Sigmoid colon (tissue), 7 donors: ENCODE results near the gene SSR1. TPM values are rescaled to one million over a fixed set of nuclear protein-coding genes. Genes with fewer than 3 reads are reported as not detected.

ENCODE experiments used
- DNase-seq: peaks from one replicate; pipeline ENCODE4 v3.0.0-alpha.2; 2019
- H3K27ac ChIP-seq, 4 donors: fragments of 200-600 bp; sonication (generic); one replicate each; pipeline ENCODE4 v1.5.1; 2016 to 2019; ENCODE audit warnings: mild to moderate bottlenecking in 1 of 4
- H3K27me3 ChIP-seq, 3 donors: fragments of 200-600 bp; sonication (generic); one replicate each; pipeline ENCODE4 v1.5.1; 2019; ENCODE audit warnings: mild to moderate bottlenecking in 1 of 3
- H3K36me3 ChIP-seq, 4 donors: fragments of 200-600 bp; sonication (generic); one replicate each; pipeline ENCODE4 v1.5.1; 2016 to 2019
- H3K4me1 ChIP-seq, 4 donors: fragments of 200-600 bp; sonication (generic); one replicate each; pipeline ENCODE4 v1.5.1; 2017 to 2019
- H3K4me3 ChIP-seq, 4 donors: fragments of 200-600 bp; sonication (generic); one replicate each; pipeline ENCODE4 v1.5.1; 2017 to 2019; ENCODE audit warnings: mild to moderate bottlenecking in 2 of 4, moderate library complexity in 1 of 4
- H3K9me3 ChIP-seq, 4 donors: fragments of 200-600 bp in 3 of 4; sonication (generic) in 3 of 4; one replicate each; pipeline versions ENCODE4 v1.5.1 to v1.6.1; 2013 to 2019
- CTCF ChIP-seq, 4 experiments: fragments of 450-650 bp in 3 of 4; fragments of 200-600 bp in 1 of 4; IDR thresholded peaks; one replicate each; pipeline ENCODE4 v1.5.1; 2016 to 2019; ENCODE audit warnings: antibody characterized with exemption in 4 of 4, mild to moderate bottlenecking in 3 of 4, moderate library complexity in 2 of 4
- EP300 ChIP-seq, 4 donors: sonication (generic); formaldehyde crosslinking; IDR thresholded peaks; one replicate each; pipeline ENCODE4 v1.6.1; 2017; ENCODE audit warnings: antibody characterized with exemption in 4 of 4
- POLR2A ChIP-seq, 2 donors: fragments of 450-650 bp; IDR thresholded peaks; one replicate each; pipeline ENCODE4 v1.6.1; 2016; ENCODE audit warnings: antibody characterized with exemption in 2 of 2, mild to moderate bottlenecking in 2 of 2, moderate library complexity in 2 of 2
- POLR2AphosphoS5 ChIP-seq, 4 donors: sonication (generic); formaldehyde crosslinking; IDR thresholded peaks; one replicate each; pipeline ENCODE4 v1.6.1; 2017; ENCODE audit warnings: antibody characterized with exemption in 4 of 4
- WGBS, 2 donors: extraction: QIAGEN DNeasy Blood & Tissue Kit; methylation state at CpG; one replicate each; pipeline ENCODE4 v1.1.7; 2013; 5-methylcytosine and 5-hydroxymethylcytosine counted together
- intact Hi-C: fragments of 100-400 bp; cut with DNase I; formaldehyde crosslinking; loops from one replicate; pipeline ENCODE4 v1.15.1; 2023
- polyA plus RNA-seq, 3 donors: library from polyadenylated mRNA; stranded (reverse); fragments of 200-250 nt; gene quantifications; one replicate each; pipeline ENCODE4 v1.2.3, GENCODE V29; 2013
- total RNA-seq, 4 donors: library from RNA; depleted of rRNA; stranded (reverse); fragments of >200 nt; gene quantifications; one replicate each; pipeline ENCODE4 v1.1.0, GENCODE V29; 2016
- donor health status: healthy with polysubstance abuse.
- donor health status: Bipolar disorder and iron deficiency.
- donor health status: healthy.

SSR1 gene
- total and polyA plus RNA-seq, 7 donors = 10.8 to 55.1 (median 29.7) TPM

GRCh38 chr6:7292596-7293255, 20.3 kb downstream of the SSR1 start:
- TF ChIP-seq POLR2AphosphoS5 (IDR thresholded peaks at IDR 0.05) = no peak
- no peak for TF ChIP-seq EP300 (IDR thresholded peaks at IDR 0.05)
- H3K4me3 ChIP-seq = no peak overlapping the region
- H3K9me3 ChIP-seq = no peaks in the 10 kb centered on the region
- intact Hi-C loops = no loop called here
- H3K4me1 ChIP-seq = no peaks in the 10 kb centered on the region
- DNase-seq = no peak
- H3K36me3 ChIP-seq = peaks cover 3 to 98% (median 31%) of the 10 kb centered on the region in 4 donors
- WGBS, 2 donors = 84 to 89% methylated on average over 6 of the region's 6 CpGs
- H3K27ac ChIP-seq = no peak overlapping the region
- H3K27me3 ChIP-seq = no peaks in the 10 kb centered on the region

- no peak for DNase-seq
- H3K27ac ChIP-seq = no peak overlapping the region
- no peak overlapping the region for H3K4me3 ChIP-seq
- intact Hi-C loops = no loop called here
- no peak for TF ChIP-seq CTCF (IDR thresholded peaks at IDR 0.05)
- no peak for TF ChIP-seq EP300 (IDR thresholded peaks at IDR 0.05)
- TF ChIP-seq POLR2AphosphoS5 (IDR thresholded peaks at IDR 0.05) = no peak
- no peak for TF ChIP-seq POLR2A (IDR thresholded peaks at IDR 0.05)
- 84 to 94% methylated on average over 1 of the region's 1 CpG for WGBS, 2 donors
- no peaks in the 10 kb centered on the region for H3K4me1 ChIP-seq
- H3K27me3 ChIP-seq = no peaks in the 10 kb centered on the region
- peaks cover 0 to 95% (median 26%) of the 10 kb centered on the region in 4 donors for H3K36me3 ChIP-seq
- no peaks in the 10 kb centered on the region for H3K9me3 ChIP-seq
These were observed 22.9 kb downstream of the SSR1 start for GRCh38 chr6:7290079-7290478.

DNA sequence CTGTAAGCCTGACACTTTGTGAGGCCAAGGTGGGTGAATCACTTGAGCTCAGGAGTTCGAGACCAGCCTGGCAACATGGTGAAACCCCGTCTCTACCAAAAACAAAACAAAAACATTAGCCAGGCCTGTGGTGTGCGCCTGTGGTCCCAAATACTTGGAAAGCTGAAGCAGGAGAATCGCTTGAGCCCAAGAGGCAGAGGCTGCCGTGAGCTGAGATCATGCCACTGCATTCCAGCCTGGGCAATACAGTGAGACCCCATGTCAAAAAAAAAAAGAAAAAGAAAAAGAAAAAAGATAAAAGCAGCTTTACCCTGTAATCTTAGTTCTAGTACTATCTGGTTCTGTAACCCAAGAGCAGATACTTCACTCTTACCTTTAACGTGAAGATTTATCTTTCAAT, 27.6 kb downstream of the SSR1 start:
- DNase-seq = no peak
- no peak overlapping the region for H3K27ac ChIP-seq
- H3K27me3 ChIP-seq = no peaks in the 10 kb centered on the region
- H3K9me3 ChIP-seq = no peaks in the 10 kb centered on the region
- no peak overlapping the region for H3K4me3 ChIP-seq
- intact Hi-C loops = no loop called here
- H3K4me1 ChIP-seq = no peaks in the 10 kb centered on the region
- WGBS, 2 donors = 95 to 96% methylated on average over 6 of the region's 6 CpGs
- peaks cover 0 to 60% (median 12%) of the 10 kb centered on the region in 4 donors for H3K36me3 ChIP-seq
- TF ChIP-seq CTCF (IDR thresholded peaks at IDR 0.05) (no peak), EP300 (IDR thresholded peaks at IDR 0.05) (no peak)

DNA sequence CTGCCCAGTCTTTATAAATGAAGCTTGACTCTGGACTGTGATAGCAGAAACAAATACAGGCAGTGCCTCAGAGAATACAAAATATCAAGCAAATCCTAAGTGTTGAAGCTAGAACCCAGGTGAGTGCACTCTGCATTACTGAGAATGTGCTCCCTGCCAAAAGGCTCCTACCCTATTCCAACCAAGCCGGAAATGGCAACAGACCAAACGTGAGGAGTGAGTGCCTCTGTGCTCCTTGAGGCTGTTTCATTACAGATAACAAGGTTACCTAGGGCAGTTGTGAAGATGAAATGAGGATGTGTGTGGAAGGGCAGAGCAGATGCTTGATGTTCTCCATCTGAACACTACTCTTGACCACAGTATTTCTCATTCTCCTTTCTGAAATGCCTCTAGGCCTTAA, 29.3 kb downstream of the SSR1 start:
- intact Hi-C loops = no loop called here
- no peak for DNase-seq
- Histone ChIP-seq H3K4me3 (no peak overlapping the region), H3K4me1 (peaks cover 0 to 3% (median 0%) of the 10 kb centered on the region in 4 donors), H3K36me3 (peaks cover 0 to 42% (median 4%) of the 10 kb centered on the region in 4 donors), H3K9me3 (no peaks in the 10 kb centered on the region), H3K27me3 (no peaks in the 10 kb centered on the region), H3K27ac (no peak overlapping the region)
- no peak for TF ChIP-seq EP300 (IDR thresholded peaks at IDR 0.05)
- WGBS, 2 donors = 87 to 91% methylated on average over 2 of the region's 2 CpGs

DNA sequence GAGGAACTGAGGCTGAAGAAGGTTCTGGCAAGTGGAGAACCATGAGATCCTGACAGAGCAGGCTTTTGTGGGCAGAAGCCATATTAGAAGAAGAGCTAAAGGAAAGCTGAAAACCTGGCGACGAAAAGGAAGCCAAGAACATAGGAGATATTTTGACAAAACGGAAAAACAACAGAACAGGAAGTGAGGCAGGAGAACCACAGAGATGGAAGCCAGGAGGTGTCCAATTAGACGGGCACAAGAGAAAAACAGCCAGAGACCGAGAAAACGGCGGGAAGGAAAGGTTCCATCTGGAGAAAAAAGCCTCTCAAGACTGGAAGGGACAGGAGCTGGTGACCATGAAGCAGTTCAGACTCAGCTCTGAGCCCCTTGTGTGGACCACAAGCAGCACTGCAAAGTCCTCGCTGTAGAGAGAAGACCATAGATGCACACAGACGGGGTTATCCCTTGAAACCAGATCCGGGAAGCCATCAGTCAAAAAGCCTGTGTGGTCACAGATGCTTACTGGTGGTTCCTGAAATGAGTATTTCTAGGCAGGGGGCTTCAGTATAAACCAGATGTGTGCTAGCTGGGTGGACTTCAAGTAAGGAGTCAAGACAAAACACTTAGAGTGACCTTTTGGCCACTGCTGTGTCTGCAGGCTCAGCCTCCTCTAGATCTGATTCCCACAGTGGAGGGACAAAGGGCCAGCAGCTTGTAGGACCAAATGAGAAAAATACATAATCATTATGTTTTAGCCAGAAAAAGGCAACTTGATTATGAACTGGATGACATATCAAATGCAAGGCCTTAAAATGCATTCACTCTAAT, 30.7 kb downstream of the SSR1 start:
- no peak overlapping the region for H3K4me3 ChIP-seq
- intact Hi-C loops = no loop called here
- TF ChIP-seq CTCF (IDR thresholded peaks at IDR 0.05) = no peak
- TF ChIP-seq POLR2AphosphoS5 (IDR thresholded peaks at IDR 0.05) = no peak
- TF ChIP-seq POLR2A (IDR thresholded peaks at IDR 0.05) = no peak
- TF ChIP-seq EP300 (IDR thresholded peaks at IDR 0.05) = no peak
- 61 to 88% methylated on average over 10 of the region's 10 CpGs for WGBS, 2 donors
- H3K36me3 ChIP-seq = peaks cover 0 to 29% (median 0%) of the 10 kb centered on the region in 4 donors
- no peak for DNase-seq
- no peaks in the 10 kb centered on the region for H3K9me3 ChIP-seq
- H3K4me1 ChIP-seq = peaks cover 0 to 4% (median 0%) of the 10 kb centered on the region in 4 donors
- no peak overlapping the region for H3K27ac ChIP-seq
- H3K27me3 ChIP-seq = no peaks in the 10 kb centered on the region
